Peyer's patch (tissue), 4 donors: ENCODE measurements around the gene PDCD5.
A peak's percentile ranks its signal among the peaks of the same experiment; 100 is the strongest.

Experiments used
- POLR2A ChIP-seq, 2 donors: fragments of 450-650 bp; IDR thresholded peaks; one replicate each; pipeline ENCODE4 v1.5.1; 2017; ENCODE audit warnings: antibody characterized with exemption in 2 of 2, mild to moderate bottlenecking in 2 of 2, moderate library complexity in 2 of 2
- TF ChIP-seq, protein P1 (sequence below), 6 experiments: fragments of 450-650 bp in 4 of 6; fragments of 200-600 bp in 2 of 6; sonication (generic) in 1 of 6; IDR thresholded peaks; one replicate each; pipeline ENCODE4 v1.5.1; 2017 to 2019; ENCODE audit warnings: antibody characterized with exemption in 6 of 6, mild to moderate bottlenecking in 3 of 6, moderate library complexity in 1 of 6

DNA sequence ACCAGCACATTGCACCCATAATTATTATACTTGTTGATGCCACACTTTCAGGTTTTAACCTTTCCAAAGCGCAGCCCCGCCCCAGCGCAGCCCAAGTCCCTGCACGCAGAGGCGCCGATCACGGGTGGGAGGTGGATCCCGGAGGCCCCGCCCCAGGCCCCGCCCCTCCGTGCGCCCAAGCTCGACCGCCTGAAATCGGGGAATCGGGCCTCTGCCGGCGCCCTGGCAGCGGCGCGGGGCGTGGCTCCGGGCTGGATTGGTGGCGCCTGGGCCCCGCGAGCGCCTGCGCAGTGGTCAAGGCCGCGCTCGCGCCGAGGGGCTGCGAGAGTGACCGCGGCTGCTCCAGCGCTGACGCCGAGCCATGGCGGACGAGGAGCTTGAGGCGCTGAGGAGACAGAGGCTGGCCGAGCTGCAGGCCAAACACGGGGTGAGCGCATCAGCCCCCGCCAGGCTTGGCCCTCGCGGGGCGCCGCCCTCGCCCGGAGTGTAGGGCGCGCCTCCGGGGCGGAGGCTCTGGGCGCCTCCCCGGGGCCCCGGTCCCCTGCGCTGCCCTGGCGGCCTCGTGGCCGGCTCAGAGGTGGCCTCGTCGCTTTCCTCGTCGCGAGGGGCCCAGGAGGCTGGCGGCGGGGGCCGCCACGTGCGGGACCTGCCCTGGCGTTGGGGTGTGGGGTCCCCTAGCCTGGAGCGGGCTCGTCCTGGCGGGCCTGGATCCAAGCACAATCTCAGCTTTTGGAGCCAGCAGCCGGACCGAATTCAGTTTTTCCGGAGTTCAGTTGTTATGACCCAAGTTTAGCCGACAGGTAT is at the start of gene PDCD5:
- TF ChIP-seq POLR2A (IDR thresholded peaks at IDR 0.05), result peak; percentile 45 to 69
- TF ChIP-seq, protein P1, sequence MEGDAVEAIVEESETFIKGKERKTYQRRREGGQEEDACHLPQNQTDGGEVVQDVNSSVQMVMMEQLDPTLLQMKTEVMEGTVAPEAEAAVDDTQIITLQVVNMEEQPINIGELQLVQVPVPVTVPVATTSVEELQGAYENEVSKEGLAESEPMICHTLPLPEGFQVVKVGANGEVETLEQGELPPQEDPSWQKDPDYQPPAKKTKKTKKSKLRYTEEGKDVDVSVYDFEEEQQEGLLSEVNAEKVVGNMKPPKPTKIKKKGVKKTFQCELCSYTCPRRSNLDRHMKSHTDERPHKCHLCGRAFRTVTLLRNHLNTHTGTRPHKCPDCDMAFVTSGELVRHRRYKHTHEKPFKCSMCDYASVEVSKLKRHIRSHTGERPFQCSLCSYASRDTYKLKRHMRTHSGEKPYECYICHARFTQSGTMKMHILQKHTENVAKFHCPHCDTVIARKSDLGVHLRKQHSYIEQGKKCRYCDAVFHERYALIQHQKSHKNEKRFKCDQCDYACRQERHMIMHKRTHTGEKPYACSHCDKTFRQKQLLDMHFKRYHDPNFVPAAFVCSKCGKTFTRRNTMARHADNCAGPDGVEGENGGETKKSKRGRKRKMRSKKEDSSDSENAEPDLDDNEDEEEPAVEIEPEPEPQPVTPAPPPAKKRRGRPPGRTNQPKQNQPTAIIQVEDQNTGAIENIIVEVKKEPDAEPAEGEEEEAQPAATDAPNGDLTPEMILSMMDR (IDR thresholded peaks at IDR 0.05), result no peak
